Heart left ventricle (tissue), 16 donors: ENCODE results near the gene GHITM. TPM values are rescaled to one million over a fixed set of nuclear protein-coding genes. Genes with fewer than 3 reads are reported as not detected.
A peak's percentile ranks its signal among the peaks of the same experiment; 100 is the strongest.

Source experiments
- ATAC-seq, 4 donors: fragments of 200-7000 bp; cut with Tn5 transposase; one replicate each; pipeline ENCODE4 v1.9.1; 2020 to 2022; ENCODE audit warnings: moderate library complexity in 4 of 4, mild to moderate bottlenecking in 3 of 4, moderate number of reproducible peaks in 1 of 4
- DNase-seq, 5 donors: peaks; one replicate each; pipeline ENCODE4 v3.0.0-alpha.2; 2020
- H3K27ac ChIP-seq, 12 donors: fragments of 200-600 bp; sonication (generic) in 4 of 12; one replicate each; pipeline versions ENCODE4 v1.5.0 to v1.8.0; 2016 to 2022; ENCODE audit warnings: mild to moderate bottlenecking in 2 of 12
- H3K27me3 ChIP-seq, 9 donors: fragments of 200-600 bp; sonication (generic) in 2 of 9; one replicate each; pipeline versions ENCODE4 v1.5.1 to v1.8.0; 2016 to 2022; ENCODE audit warnings: mild to moderate bottlenecking in 3 of 9
- H3K36me3 ChIP-seq, 9 donors: fragments of 200-600 bp; sonication (generic) in 2 of 9; one replicate each; pipeline versions ENCODE4 v1.5.0 to v1.8.0; 2018 to 2022; ENCODE audit warnings: mild to moderate bottlenecking in 2 of 9
- H3K4me1 ChIP-seq, 12 donors: fragments of 200-600 bp; sonication (generic) in 4 of 12; one replicate each; pipeline versions ENCODE4 v1.5.0 to v1.8.0; 2016 to 2022; ENCODE audit warnings: mild to moderate bottlenecking in 3 of 12
- H3K4me3 ChIP-seq, 12 donors: fragments of 200-600 bp; sonication (generic) in 4 of 12; one replicate each; pipeline versions ENCODE4 v1.5.0 to v1.8.0; 2017 to 2022; ENCODE audit warnings: mild to moderate bottlenecking in 9 of 12, moderate library complexity in 4 of 12
- H3K9me3 ChIP-seq, 12 donors: fragments of 200-600 bp; sonication (generic) in 4 of 12; one replicate each; pipeline versions ENCODE4 v1.5.0 to v1.8.0; 2016 to 2022; ENCODE audit warnings: mild to moderate bottlenecking in 1 of 12
- POLR2A ChIP-seq, 2 donors: fragments of 450-650 bp; IDR thresholded peaks; one replicate each; pipeline ENCODE4 v1.6.1; 2017; ENCODE audit warnings: antibody characterized with exemption in 2 of 2, mild to moderate bottlenecking in 2 of 2, moderate library complexity in 2 of 2
- WGBS, 4 donors: extraction: QIAGEN DNeasy Blood & Tissue Kit in 2 of 4; methylation state at CpG; one replicate each; pipeline versions ENCODE4 v1.1.5 to v1.1.7; 2013 to 2018; 5-methylcytosine and 5-hydroxymethylcytosine counted together
- intact Hi-C, 10 donors: fragments of 100-400 bp; cut with DNase I; formaldehyde crosslinking; loops; one replicate each; pipeline versions ENCODE4 v1.11.1 to v1.14.2; 2022
- long read RNA-seq, 3 donors: library from polyadenylated mRNA; unstranded; transcript quantifications; one replicate each; pipeline ENCODE4 v2.0.0, GENCODE V29; 2020 to 2021
- polyA plus RNA-seq, 2 donors: library from polyadenylated mRNA; stranded (reverse); fragments of 200-250 nt; gene quantifications; one replicate each; pipeline ENCODE4 v1.2.3, GENCODE V29; 2013
- total RNA-seq, 9 donors: library from RNA; depleted of rRNA in 2 of 9; stranded (reverse); fragments of >200 nt in 2 of 9; fragmentation: NEBNext Ultra II Directional in 3 of 9; extraction: Animal tissue kit (Norgen Biotek cat#: 25700) in 3 of 9; gene quantifications; one replicate each; pipeline versions ENCODE4 v1.1.0 to v1.2.4, GENCODE V29; 2016 to 2023
- TF ChIP-seq, protein P1 (sequence below), 12 donors: fragments of 200-600 bp; sonication (generic) in 4 of 12; IDR thresholded peaks; one replicate each; pipeline versions ENCODE4 v1.5.0 to v1.8.0; 2018 to 2022; ENCODE audit warnings: antibody characterized with exemption in 12 of 12, mild to moderate bottlenecking in 5 of 12
- donor health status: ischemic (EF 13 %, LVEDD 7.1; RV severe dilation, severe dysfunction).
- donor health status: healthy with polysubstance abuse.
- donor health status: DM: no; HTN: yes; CAD: no.
- donor health status: DM: no; HTN: no; CAD: no.
- donor health status: ischemic (EF 25% LVEDD 6.9; RV normal size, moderate dysfunction).
- donor health status: ischemic (EF 25% LVEDD 5.7; RV mildly dilated, moderate dysfunction).
- donor health status: healthy.
- donor health status: DM: yes; HTN: yes; CAD: no.
- donor health status: ischemic (EF 35%, LVEDD 5.7; RV mildly dilated, moderate dysfunction).
- donor health status: nonischemic (EF 11% LVEDD 7.7; RV severe dilation, severe dysfunction).
- donor health status: DM: yes; HTN: yes; CAD: no.
- donor health status: PGD.
- donor health status: ischemic (EF 29% LVEDD 5.4; RV normal size, mild dysfunction).
- donor health status: nonischemic (EF 23%, LVEDD 6.1; RV moderate dilation, normal function).

GHITM gene
- total RNA-seq (100 to 1,000 TPM; 299 to 603 (median 393) TPM), polyA plus RNA-seq (100 to 1,000 TPM; 274 to 449 TPM)
- long read RNA-seq, donor 1, transcript GHITM-201 (9 exons, 2,128 nt): major isoform, 1,152 of 1,244 reads
- long read RNA-seq, donor 1, partial matches to known transcripts: 66 of 1,244 reads
- long read RNA-seq, donor 1, other reads (novel, unspliced or antisense): 26 of 1,244 reads
- long read RNA-seq, donor 2, transcript GHITM-201 (9 exons, 2,128 nt): major isoform, 3,374 of 3,821 reads
- long read RNA-seq, donor 2, partial matches to known transcripts: 181 of 3,821 reads
- long read RNA-seq, donor 2, other reads (novel, unspliced or antisense): 266 of 3,821 reads
- long read RNA-seq, donor 3, transcript GHITM-201 (9 exons, 2,128 nt): major isoform, 586 of 635 reads
- long read RNA-seq, donor 3, partial matches to known transcripts: 31 of 635 reads
- long read RNA-seq, donor 3, other reads (novel, unspliced or antisense): 18 of 635 reads

DNA sequence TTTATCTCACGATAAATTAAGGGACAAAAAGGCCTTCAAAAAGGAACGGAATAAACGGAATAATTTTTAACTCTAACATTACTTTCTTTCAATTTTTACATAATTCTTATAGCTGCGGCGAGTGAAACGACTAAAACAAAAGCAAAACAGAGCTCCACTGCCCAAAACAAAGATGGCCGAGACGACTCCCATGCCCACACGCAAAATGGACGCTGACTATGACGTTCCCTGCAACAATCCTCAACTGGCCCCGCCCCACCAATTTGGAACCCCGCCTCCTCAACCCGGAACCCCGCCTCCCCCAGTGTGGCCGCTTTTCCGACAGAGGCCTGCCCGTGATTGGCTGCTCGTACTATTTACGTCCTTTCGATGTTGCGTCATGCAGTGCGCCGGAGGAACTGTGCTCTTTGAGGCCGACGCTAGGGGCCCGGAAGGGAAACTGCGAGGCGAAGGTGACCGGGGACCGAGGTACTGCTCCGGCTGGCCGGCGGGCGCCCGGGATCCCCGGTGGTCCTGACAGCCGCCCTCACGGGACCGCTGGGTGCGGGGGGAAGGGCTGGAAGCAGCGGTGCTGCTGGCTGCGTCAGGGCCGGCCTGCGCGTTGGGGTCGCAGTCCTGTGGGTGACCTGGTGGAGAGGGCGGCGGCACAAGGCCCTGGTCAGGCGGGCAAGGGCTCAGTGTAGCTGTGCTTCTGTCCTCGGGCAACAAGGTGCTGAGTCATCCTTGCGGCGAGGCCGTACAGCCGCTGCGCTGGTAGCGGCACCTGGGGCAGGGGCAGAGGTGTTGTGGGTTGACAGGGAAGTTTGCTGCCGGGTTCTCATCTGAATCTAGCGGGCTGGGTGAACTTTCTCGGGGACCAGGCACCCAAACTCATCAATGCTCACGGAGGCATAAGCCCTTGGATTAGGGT is at the start of gene GHITM:
GHITM (plus strand) TSS at position 384 of the 910 bp plus-strand sequence. CDS start 1,992 bp downstream, outside the sequence.
- peak; percentile 98 to 99 (median 99) for DNase-seq
- peak within 1 kb of the TSS; percentile 91 to 99 (median 96) for H3K27ac ChIP-seq
- peaks cover 0 to 33% (median 31%) of the 10 kb centered on the region in 9 donors for H3K36me3 ChIP-seq
- intact Hi-C loops: no loop called here
- H3K27me3 ChIP-seq: no peaks in the 10 kb centered on the region
- no peaks in the 10 kb centered on the region for H3K9me3 ChIP-seq
- H3K4me3 ChIP-seq: peak within 1 kb of the TSS; percentile 72 to 100 (median 92)
- peak; percentile 99 for ATAC-seq
- peaks cover 8 to 27% (median 18%) of the 10 kb centered on the region in 12 donors for H3K4me1 ChIP-seq
- peak; percentile 73 to 90 for TF ChIP-seq POLR2A (IDR thresholded peaks at IDR 0.05)
- TF ChIP-seq, protein P1, sequence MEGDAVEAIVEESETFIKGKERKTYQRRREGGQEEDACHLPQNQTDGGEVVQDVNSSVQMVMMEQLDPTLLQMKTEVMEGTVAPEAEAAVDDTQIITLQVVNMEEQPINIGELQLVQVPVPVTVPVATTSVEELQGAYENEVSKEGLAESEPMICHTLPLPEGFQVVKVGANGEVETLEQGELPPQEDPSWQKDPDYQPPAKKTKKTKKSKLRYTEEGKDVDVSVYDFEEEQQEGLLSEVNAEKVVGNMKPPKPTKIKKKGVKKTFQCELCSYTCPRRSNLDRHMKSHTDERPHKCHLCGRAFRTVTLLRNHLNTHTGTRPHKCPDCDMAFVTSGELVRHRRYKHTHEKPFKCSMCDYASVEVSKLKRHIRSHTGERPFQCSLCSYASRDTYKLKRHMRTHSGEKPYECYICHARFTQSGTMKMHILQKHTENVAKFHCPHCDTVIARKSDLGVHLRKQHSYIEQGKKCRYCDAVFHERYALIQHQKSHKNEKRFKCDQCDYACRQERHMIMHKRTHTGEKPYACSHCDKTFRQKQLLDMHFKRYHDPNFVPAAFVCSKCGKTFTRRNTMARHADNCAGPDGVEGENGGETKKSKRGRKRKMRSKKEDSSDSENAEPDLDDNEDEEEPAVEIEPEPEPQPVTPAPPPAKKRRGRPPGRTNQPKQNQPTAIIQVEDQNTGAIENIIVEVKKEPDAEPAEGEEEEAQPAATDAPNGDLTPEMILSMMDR (IDR thresholded peaks at IDR 0.05): peak in 10 of 12 donors; percentile 15 to 51 (median 36)
- 0 to 1% (median 0%) methylated on average over 34 to 61 of the region's 61 CpGs for WGBS, 4 donors

GRCh38 chr10:84095811-84096497 is 43.4 kb upstream of the GHITM start:
- H3K27me3 ChIP-seq: peaks cover 0 to 4% (median 0%) of the 10 kb centered on the region in 9 donors
- H3K36me3 ChIP-seq: no peaks in the 10 kb centered on the region
- peaks cover 0 to 24% (median 11%) of the 10 kb centered on the region in 12 donors for H3K4me1 ChIP-seq
- DNase-seq (peak in 4 of 5 donors; percentile 11 to 56 (median 48)), ATAC-seq (peak; percentile 68 to 88 (median 80))
- WGBS, 4 donors: 17 to 29% (median 21%) methylated on average over 4 of the region's 4 CpGs
- no peak for TF ChIP-seq POLR2A (IDR thresholded peaks at IDR 0.05)
- TF ChIP-seq, protein P1 (IDR thresholded peaks at IDR 0.05): no peak
- intact Hi-C loops: loop anchor here in 4 of 10 donors (10.0 kb wide), 2 partner anchors 221 to 1301 kb away; no protein-coding TSS in a partner anchor
- peak overlapping the region in 4 of 12 donors; percentile 11 to 48 (median 28) for H3K27ac ChIP-seq
- H3K9me3 ChIP-seq: no peaks in the 10 kb centered on the region
- no peak overlapping the region for H3K4me3 ChIP-seq

- Histone ChIP-seq H3K36me3 (no peaks in the 10 kb centered on the region), H3K27me3 (peaks cover 0 to 4% (median 0%) of the 10 kb centered on the region in 9 donors), H3K9me3 (no peaks in the 10 kb centered on the region), H3K4me3 (no peak overlapping the region), H3K4me1 (peaks cover 0 to 24% (median 11%) of the 10 kb centered on the region in 12 donors), H3K27ac (no peak overlapping the region)
- no peak for TF ChIP-seq POLR2A (IDR thresholded peaks at IDR 0.05)
- TF ChIP-seq, protein P1 (IDR thresholded peaks at IDR 0.05): peak in 11 of 12 donors; percentile 26 to 67 (median 48)
- DNase-seq (no peak), ATAC-seq (no peak)
- intact Hi-C loops: loop anchor here in 4 of 10 donors (10.0 kb wide), 2 partner anchors 223 to 1303 kb away; no protein-coding TSS in a partner anchor
- 43 to 48% (median 47%) methylated on average over 4 of the region's 4 CpGs for whole genome bisulfite sequencing, 4 donors
Observed at GRCh38 chr10:84097787-84098353, 41.4 kb upstream of the GHITM start.
